H1 (cell line): Measurements from ENCODE around the gene RXRA. TPM values are rescaled to one million over a fixed set of nuclear protein-coding genes. Genes with fewer than 3 reads are reported as not detected.

ENCODE experiments used
- CTCF ChIA-PET: fragments of 300-600 bp; sonication (Branson Sonifier 250); formaldehyde crosslinking; loops from one replicate; lab custom pipeline; 2021; ENCODE audit not compliant: partially characterized antibody; lab: Charles Lee
- POLR2A ChIA-PET: fragments of 300-600 bp; sonication (Branson Sonifier 250); formaldehyde crosslinking; loops from one replicate; lab custom pipeline; 2021; ENCODE audit warnings: inconsistent platforms; ENCODE audit not compliant: partially characterized antibody; lab: Charles Lee
- DNase-seq, 2 experiments: peaks; one replicate each; pipeline versions ENCODE4 v3.0.0 to v3.0.0-alpha.2; 2010 to 2022; ENCODE audit warnings: low spot score in 2 of 2, low read depth in 1 of 2, mixed read lengths in 1 of 2
- FAIRE-seq: peaks from 2 replicates; lab custom pipeline; 2011; peaks lifted over from hg19 to GRCh38; lab: Jason Lieb, UNC
- H2AFZ ChIP-seq: 2 replicates; pipeline ENCODE4 v1.8.1; 2012; ENCODE audit warnings: low read length, inconsistent platforms
- H2AK5ac ChIP-seq: 2 replicates; pipeline ENCODE4 v1.6.1; 2013; ENCODE audit warnings: low read depth, low read length
- H2BK120ac ChIP-seq: replicated peaks from 2 replicates; pipeline ENCODE3; 2013; ENCODE audit warnings: low read depth, low read length, inconsistent platforms
- H2BK12ac ChIP-seq: 2 replicates; pipeline ENCODE4 v1.6.1; 2013; ENCODE audit warnings: low read depth, low read length
- H2BK15ac ChIP-seq: 2 replicates; pipeline ENCODE4 v1.6.1; 2013; ENCODE audit warnings: low read length
- H2BK20ac ChIP-seq: 2 replicates; pipeline ENCODE4 v1.6.1; 2013; ENCODE audit warnings: low read length
- H2BK5ac ChIP-seq: 2 replicates; pipeline ENCODE4 v1.6.1; 2013; ENCODE audit warnings: low read depth, low read length
- H3K14ac ChIP-seq: 2 replicates; pipeline ENCODE4 v1.6.1; 2013; ENCODE audit warnings: inconsistent platforms; ENCODE audit not compliant: insufficient read length
- H3K18ac ChIP-seq: 2 replicates; pipeline ENCODE4 v1.6.1; 2013; ENCODE audit warnings: low read length; ENCODE audit errors: extremely low read depth
- H3K23ac ChIP-seq: 2 replicates; pipeline ENCODE4 v1.6.1; 2013; ENCODE audit warnings: inconsistent platforms; ENCODE audit not compliant: insufficient read length
- H3K23me2 ChIP-seq: 2 replicates; pipeline ENCODE4 v1.6.1; 2013; ENCODE audit warnings: low read depth, low read length
- H3K27ac ChIP-seq: 2 replicates; pipeline ENCODE4 v1.6.1; 2011; ENCODE audit warnings: low read depth, low read length, inconsistent platforms
- H3K27me3 ChIP-seq, 4 experiments: replicated peaks in 1 of 4; 1 replicate in 1 of 4; 2 replicates in 3 of 4; pipeline versions ENCODE4 v1.6.1 to v1.8.1; 2011 to 2013; ENCODE audit warnings: low read length in 3 of 4, mild to moderate bottlenecking in 3 of 4, inconsistent platforms in 2 of 4, mixed read lengths in 2 of 4, moderate library complexity in 1 of 4; ENCODE audit not compliant: control insufficient read depth in 3 of 4, insufficient read depth in 3 of 4; ENCODE audit errors: extremely low read depth in 1 of 4
- H3K36me3 ChIP-seq, 4 experiments: 2 replicates each; pipeline versions ENCODE4 v1.6.1 to v1.8.1; 2011 to 2013; ENCODE audit warnings: mild to moderate bottlenecking in 4 of 4, low read length in 3 of 4, moderate library complexity in 2 of 4, control low read depth in 1 of 4, inconsistent platforms in 1 of 4; ENCODE audit not compliant: insufficient read depth in 4 of 4, control insufficient read depth in 2 of 4
- H3K4ac ChIP-seq: replicated peaks from 2 replicates; pipeline ENCODE3; 2013; ENCODE audit warnings: low read length, low read depth, mixed read lengths, inconsistent platforms; ENCODE audit not compliant: insufficient read length
- H3K4me1 ChIP-seq, 4 experiments: replicated peaks in 1 of 4; 1 replicate in 1 of 4; 2 replicates in 3 of 4; pipeline versions ENCODE4 v1.6.1 to v1.8.1; 2011 to 2013; ENCODE audit warnings: low read length in 3 of 4, inconsistent platforms in 2 of 4, mixed read lengths in 1 of 4; ENCODE audit not compliant: insufficient read depth in 4 of 4, control insufficient read depth in 3 of 4
- H3K4me2 ChIP-seq, 2 experiments: 2 replicates each; pipeline versions ENCODE4 v1.6.1 to v1.8.1; 2011 to 2013; ENCODE audit warnings: low read depth in 2 of 2, low read length in 2 of 2, control low read depth in 1 of 2, inconsistent platforms in 1 of 2, mild to moderate bottlenecking in 1 of 2; ENCODE audit not compliant: insufficient read depth in 1 of 2
- H3K4me3 ChIP-seq, 4 experiments: fragments of 200-600, 300-600 bp in 1 of 4; sonication (generic), shearing (Covaris generic), sonication (Bioruptor Twin) in 1 of 4; 2 replicates each; pipeline versions ENCODE4 v1.5.1 to v1.8.1; 2011 to 2016; ENCODE audit warnings: low read length in 4 of 4, low read depth in 3 of 4, control low read depth in 2 of 4, inconsistent platforms in 2 of 4, mild to moderate bottlenecking in 2 of 4, mixed read lengths in 1 of 4, moderate library complexity in 1 of 4; ENCODE audit not compliant: insufficient read depth in 2 of 4; ENCODE audit errors: extremely low read depth in 1 of 4
- H3K56ac ChIP-seq: replicated peaks from 2 replicates; pipeline ENCODE3; 2013; ENCODE audit warnings: low read depth, mild to moderate bottlenecking, mixed read lengths, low read length, inconsistent platforms; ENCODE audit not compliant: insufficient read length
- H3K79me1 ChIP-seq: 2 replicates; pipeline ENCODE4 v1.6.1; 2013; ENCODE audit warnings: low read depth, low read length, control low read depth
- H3K79me2 ChIP-seq, 2 experiments: 2 replicates each; pipeline versions ENCODE4 v1.6.1 to v1.8.1; 2012 to 2013; ENCODE audit warnings: low read length in 2 of 2, mild to moderate bottlenecking in 2 of 2, inconsistent platforms in 1 of 2; ENCODE audit not compliant: insufficient read depth in 2 of 2, control insufficient read depth in 1 of 2
- H3K9ac ChIP-seq, 4 experiments: replicated peaks in 1 of 4; 1 replicate in 1 of 4; 2 replicates in 3 of 4; pipeline versions ENCODE4 v1.6.1 to v1.8.1; 2011 to 2013; ENCODE audit warnings: low read depth in 3 of 4, low read length in 3 of 4, control low read depth in 2 of 4, mild to moderate bottlenecking in 2 of 4, moderate library complexity in 2 of 4, inconsistent platforms in 1 of 4; ENCODE audit errors: extremely low read depth in 1 of 4
- H3K9me3 ChIP-seq, 2 experiments: 2 replicates each; pipeline versions ENCODE4 v1.6.1 to v1.8.1; 2012 to 2013; ENCODE audit warnings: mild to moderate bottlenecking in 2 of 2, moderate library complexity in 2 of 2, control low read depth in 1 of 2, inconsistent platforms in 1 of 2, low read depth in 1 of 2, low read length in 1 of 2, mixed read lengths in 1 of 2; ENCODE audit not compliant: insufficient read depth in 2 of 2
- H4K20me1 ChIP-seq, 2 experiments: replicated peaks in 1 of 2; 2 replicates each; pipeline versions ENCODE3 to v1.8.1; 2011 to 2013; ENCODE audit warnings: inconsistent platforms in 2 of 2, low read length in 2 of 2, mild to moderate bottlenecking in 1 of 2; ENCODE audit not compliant: insufficient read depth in 2 of 2, control insufficient read depth in 1 of 2
- H4K5ac ChIP-seq: 2 replicates; pipeline ENCODE4 v1.6.1; 2013; ENCODE audit warnings: low read length, low read depth, mixed read lengths, inconsistent platforms; ENCODE audit not compliant: insufficient read length
- H4K8ac ChIP-seq: 2 replicates; pipeline ENCODE4 v1.8.0; 2013; ENCODE audit warnings: mild to moderate bottlenecking, moderate library complexity, low read length, inconsistent platforms; ENCODE audit not compliant: insufficient read depth; ENCODE audit errors: extremely low read depth
- H4K91ac ChIP-seq: replicated peaks from 2 replicates; pipeline ENCODE3; 2013; ENCODE audit warnings: low read length, mixed read lengths, inconsistent platforms; ENCODE audit not compliant: insufficient read length
- EGR1 ChIP-seq: IDR thresholded peaks from 2 replicates; pipeline ENCODE4 v1.6.1; 2011; ENCODE audit warnings: low read depth, low read length, borderline replicate concordance
- EP300 ChIP-seq, 2 experiments: IDR thresholded peaks; 1 replicate in 1 of 2; 2 replicates in 1 of 2; pipeline ENCODE4 v1.6.1; 2011 to 2012; ENCODE audit warnings: low read depth in 2 of 2, low read length in 2 of 2, mild to moderate bottlenecking in 2 of 2, borderline replicate concordance in 1 of 2, inconsistent platforms in 1 of 2, moderate library complexity in 1 of 2
- POLR2A ChIP-seq, 2 experiments: IDR thresholded peaks; 1 replicate in 1 of 2; 2 replicates in 1 of 2; pipeline ENCODE4 v1.6.1; 2011; ENCODE audit warnings: low read depth in 2 of 2, low read length in 2 of 2, mild to moderate bottlenecking in 2 of 2; ENCODE audit errors: control extremely low read depth in 1 of 2
- RFX5 ChIP-seq: IDR thresholded peaks from 2 replicates; pipeline ENCODE4 v1.6.1; 2011; ENCODE audit warnings: low read depth, low read length, improper control_type of control experiment, borderline replicate concordance
- WGBS, 2 experiments: shearing (Covaris generic) in 1 of 2; methylation state at CpG; one replicate each; pipeline versions ENCODE4 v1.1.6 to v1.1.7; 2013 to 2015; ENCODE audit warnings: low lambda C conversion rate in 2 of 2, mixed read lengths in 2 of 2, inconsistent platforms in 1 of 2, low coverage in 1 of 2, missing lambda C conversion rate in 1 of 2; ENCODE audit not compliant: insufficient replicate concordance in 2 of 2, insufficient coverage in 1 of 2, insufficient read length in 1 of 2; ENCODE audit errors: extremely low coverage in 1 of 2, missing lambda C conversion rate in 1 of 2; 5-methylcytosine and 5-hydroxymethylcytosine counted together
- polyA plus RNA-seq, 7 experiments: library from polyadenylated mRNA; depleted of rRNA in 3 of 7; stranded (reverse) in 5 of 7; unstranded in 2 of 7; fragments of >200 nt in 5 of 7; fragments of 200-250 nt in 2 of 7; gene quantifications; 1 replicate in 5 of 7; 2 replicates in 1 of 7; 4 replicates in 1 of 7; pipeline versions ENCODE4 v1.2.1 to v1.2.3, GENCODE V29; 2011 to 2013; ENCODE audit warnings: missing spikeins in 2 of 7, mixed read lengths in 2 of 7
- total RNA-seq: library from RNA; stranded (reverse); fragmentation: NEBNext Ultra II Directional; extraction: Animal tissue kit (Norgen Biotek cat#: 25700); gene quantifications from 2 replicates; pipeline ENCODE4 v1.2.1, GENCODE V29; 2021

Gene RXRA
- total and polyA plus RNA-seq, 2 of the 8 experiments (the other 6 are each of a cell fraction or from before 2014, with no cell fraction given): 9.8 to 29.4 TPM

GRCh38 chr9:134435550-134436378 is 109.5 kb downstream of the RXRA start:
- Histone ChIP-seq H3K4me2 (no peak overlapping the region), H3K18ac (no peak overlapping the region), H3K9me3 (no peaks in the 10 kb centered on the region), H3K4me1 (peaks cover 0 to 9% (median 4%) of the 10 kb centered on the region in 4 experiments; a peak in 3 of 7 replicates), H2BK15ac (no peak overlapping the region), H2AK5ac (no peak overlapping the region), H3K56ac (no peak overlapping the region), H4K91ac (no peak overlapping the region), H4K20me1 (peaks cover 0 to 2% of the 10 kb centered on the region in 2 experiments), H3K23me2 (no peaks in the 10 kb centered on the region), H3K4ac (no peak overlapping the region), H3K36me3 (peaks cover 0 to 3% (median 0%) of the 10 kb centered on the region in 4 experiments; a peak in 1 of 8 replicates), H2BK12ac (no peak overlapping the region), H2BK5ac (no peak overlapping the region), H3K4me3 (no peak overlapping the region), H4K5ac (no peak overlapping the region), H3K23ac (no peak overlapping the region), H3K79me1 (no peaks in the 10 kb centered on the region), H4K8ac (no peak overlapping the region), H3K27me3 (no peaks in the 10 kb centered on the region), H3K14ac (no peak overlapping the region), H3K9ac (no peak overlapping the region), H2AFZ (no peak overlapping the region), H2BK20ac (no peak overlapping the region), H3K79me2 (no peaks in the 10 kb centered on the region), H2BK120ac (no peak overlapping the region), H3K27ac (no peak overlapping the region)
- ChIA-PET CTCF (interaction anchor here (0.7 to 1.9 kb wide), 6 partner anchors 13 to 265 kb away, joined by 3 to 7 read pairs (median 4); no protein-coding TSS in a partner anchor), POLR2A (interaction anchor here (0.6 to 0.9 kb wide), 3 partner anchors 30 to 272 kb away, joined by 3 read pairs; partner anchors contain the start of gene RNU6ATAC)
- FAIRE-seq: no peak
- no peak for DNase-seq
- 91% methylated on average over 17 of the region's 17 CpGs; no CpG with 5 or more reads in 1 of the 2 experiments for WGBS, 2 experiments
- TF ChIP-seq EGR1 (no peak), RFX5 (no peak), EP300 (IDR thresholded peaks at IDR 0.05; ENCODE audit: borderline replicate concordance in 1 of 2, low read depth in 2 of 2, low read length in 2 of 2) (no peak), POLR2A (IDR thresholded peaks at IDR 0.05; ENCODE audit: control extremely low read depth in 1 of 2, low read depth in 2 of 2, low read length in 2 of 2) (no peak)
